HG03575 (cell line): ENCODE data around the gene ELFN1.

Source experiments
- ATAC-seq: cut with Tn5 transposase; IDR thresholded peaks from one replicate; pipeline ENCODE4 v1.9.1; 2021; ENCODE audit not compliant: unreplicated experiment, insufficient number of reproducible peaks, low FRiP score; ENCODE audit errors: extremely low read depth

Gene ELFN1

GRCh38 chr7:1672851-1673486 lies 2.9 kb downstream of the ELFN1 start:
- ATAC-seq: no peak

GRCh38 chr7:1673581-1674118 lies 3.6 kb downstream of the ELFN1 start:
- no peak for ATAC-seq

GRCh38 chr7:1674161-1675035 lies 4.3 kb downstream of the ELFN1 start:
- no peak for ATAC-seq

- ATAC-seq: no peak
Measured at GRCh38 chr7:1675036-1675671, 5.1 kb downstream of the ELFN1 start.

GRCh38 chr7:1675673-1676549 lies 5.8 kb downstream of the ELFN1 start:
- no peak for ATAC-seq

- no peak for ATAC-seq
Measured at GRCh38 chr7:1676550-1677078, 6.5 kb downstream of the ELFN1 start.

GRCh38 chr7:1677206-1678080 lies 7.4 kb downstream of the ELFN1 start:
- ATAC-seq: no peak

GRCh38 chr7:1678081-1678543 lies 8.0 kb downstream of the ELFN1 start:
- no peak for ATAC-seq

- no peak for ATAC-seq
Measured at GRCh38 chr7:1678571-1679325, 8.7 kb downstream of the ELFN1 start.

GRCh38 chr7:1679326-1679965 lies 9.4 kb downstream of the ELFN1 start:
- no peak for ATAC-seq

- ATAC-seq: no peak
Measured at GRCh38 chr7:1679966-1680730, 10.1 kb downstream of the ELFN1 start.

- ATAC-seq: no peak
Measured at GRCh38 chr7:1681581-1681980, 11.5 kb downstream of the ELFN1 start.

- ATAC-seq: no peak
Measured at GRCh38 chr7:1685000-1685624, 15.0 kb downstream of the ELFN1 start.

GRCh38 chr7:1688542-1688941 lies 18.5 kb downstream of the ELFN1 start:
- no peak for ATAC-seq

GRCh38 chr7:1689311-1689710 lies 19.2 kb downstream of the ELFN1 start:
- ATAC-seq: no peak
